ENCODE measurements around the gene TLCD4.

DNA sequence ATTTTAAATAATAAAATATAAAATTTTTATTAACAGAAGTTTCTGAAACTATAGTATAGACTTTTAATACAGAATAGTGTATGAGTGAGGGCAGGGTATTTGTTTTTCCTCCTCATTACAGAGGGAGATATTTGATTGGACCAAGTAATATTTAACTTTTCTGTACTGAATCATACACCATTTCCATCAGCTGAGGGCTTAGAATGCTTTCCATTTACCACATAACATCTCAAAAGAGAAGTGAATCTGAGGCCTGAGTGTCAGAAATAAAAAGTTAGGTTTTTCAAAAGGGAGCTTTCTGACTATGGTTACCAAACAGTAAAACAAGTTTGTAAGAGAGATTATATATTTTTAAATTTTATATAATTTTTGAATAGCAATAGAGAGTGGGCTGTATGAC is 29.5 kb downstream of the TLCD4 start:
- TF ChIP-seq EZH2 (IDR thresholded peaks at IDR 0.05), result no peak
- no peak for TF ChIP-seq POLR2AphosphoS5 (IDR thresholded peaks at IDR 0.05; ENCODE audit: borderline replicate concordance, low read depth, low read length)
- no peak for TF ChIP-seq FOXP2 (optimal IDR thresholded peaks at IDR 0.05; ENCODE audit: control extremely low read depth, extremely low read length, insufficient read depth)

Measured in SK-N-MC (cell line).